Heart left ventricle (tissue), 16 donors: Measurements from ENCODE around the gene SMIM12. TPM values are rescaled to one million over a fixed set of nuclear protein-coding genes. Genes with fewer than 3 reads are reported as not detected.

Experiments used
- ATAC-seq, 4 donors: fragments of 200-7000 bp; cut with Tn5 transposase; one replicate each; pipeline ENCODE4 v1.9.1; 2020 to 2022; ENCODE audit warnings: moderate library complexity in 4 of 4, mild to moderate bottlenecking in 3 of 4, moderate number of reproducible peaks in 1 of 4
- DNase-seq, 5 donors: peaks; one replicate each; pipeline ENCODE4 v3.0.0-alpha.2; 2020
- H3K27ac ChIP-seq, 12 donors: fragments of 200-600 bp; sonication (generic) in 4 of 12; one replicate each; pipeline versions ENCODE4 v1.5.0 to v1.8.0; 2016 to 2022; ENCODE audit warnings: mild to moderate bottlenecking in 2 of 12
- H3K27me3 ChIP-seq, 9 donors: fragments of 200-600 bp; sonication (generic) in 2 of 9; one replicate each; pipeline versions ENCODE4 v1.5.1 to v1.8.0; 2016 to 2022; ENCODE audit warnings: mild to moderate bottlenecking in 3 of 9
- H3K36me3 ChIP-seq, 9 donors: fragments of 200-600 bp; sonication (generic) in 2 of 9; one replicate each; pipeline versions ENCODE4 v1.5.0 to v1.8.0; 2018 to 2022; ENCODE audit warnings: mild to moderate bottlenecking in 2 of 9
- H3K4me1 ChIP-seq, 12 donors: fragments of 200-600 bp; sonication (generic) in 4 of 12; one replicate each; pipeline versions ENCODE4 v1.5.0 to v1.8.0; 2016 to 2022; ENCODE audit warnings: mild to moderate bottlenecking in 3 of 12
- H3K4me3 ChIP-seq, 12 donors: fragments of 200-600 bp; sonication (generic) in 4 of 12; one replicate each; pipeline versions ENCODE4 v1.5.0 to v1.8.0; 2017 to 2022; ENCODE audit warnings: mild to moderate bottlenecking in 9 of 12, moderate library complexity in 4 of 12
- H3K9me3 ChIP-seq, 12 donors: fragments of 200-600 bp; sonication (generic) in 4 of 12; one replicate each; pipeline versions ENCODE4 v1.5.0 to v1.8.0; 2016 to 2022; ENCODE audit warnings: mild to moderate bottlenecking in 1 of 12
- POLR2A ChIP-seq, 2 donors: fragments of 450-650 bp; IDR thresholded peaks; one replicate each; pipeline ENCODE4 v1.6.1; 2017; ENCODE audit warnings: antibody characterized with exemption in 2 of 2, mild to moderate bottlenecking in 2 of 2, moderate library complexity in 2 of 2
- WGBS, 4 donors: extraction: QIAGEN DNeasy Blood & Tissue Kit in 2 of 4; methylation state at CpG; one replicate each; pipeline versions ENCODE4 v1.1.5 to v1.1.7; 2013 to 2018; 5-methylcytosine and 5-hydroxymethylcytosine counted together
- intact Hi-C, 10 donors: fragments of 100-400 bp; cut with DNase I; formaldehyde crosslinking; loops; one replicate each; pipeline versions ENCODE4 v1.11.1 to v1.14.2; 2022
- long read RNA-seq, 3 donors: library from polyadenylated mRNA; unstranded; transcript quantifications; one replicate each; pipeline ENCODE4 v2.0.0, GENCODE V29; 2020 to 2021
- polyA plus RNA-seq, 2 donors: library from polyadenylated mRNA; stranded (reverse); fragments of 200-250 nt; gene quantifications; one replicate each; pipeline ENCODE4 v1.2.3, GENCODE V29; 2013
- total RNA-seq, 9 donors: library from RNA; depleted of rRNA in 2 of 9; stranded (reverse); fragments of >200 nt in 2 of 9; fragmentation: NEBNext Ultra II Directional in 3 of 9; extraction: Animal tissue kit (Norgen Biotek cat#: 25700) in 3 of 9; gene quantifications; one replicate each; pipeline versions ENCODE4 v1.1.0 to v1.2.4, GENCODE V29; 2016 to 2023
- TF ChIP-seq, protein P1 (sequence below), 12 donors: fragments of 200-600 bp; sonication (generic) in 4 of 12; IDR thresholded peaks; one replicate each; pipeline versions ENCODE4 v1.5.0 to v1.8.0; 2018 to 2022; ENCODE audit warnings: antibody characterized with exemption in 12 of 12, mild to moderate bottlenecking in 5 of 12
- donor health status: ischemic (EF 13 %, LVEDD 7.1; RV severe dilation, severe dysfunction).
- donor health status: healthy with polysubstance abuse.
- donor health status: DM: no; HTN: yes; CAD: no.
- donor health status: DM: no; HTN: no; CAD: no.
- donor health status: ischemic (EF 25% LVEDD 6.9; RV normal size, moderate dysfunction).
- donor health status: ischemic (EF 25% LVEDD 5.7; RV mildly dilated, moderate dysfunction).
- donor health status: healthy.
- donor health status: DM: yes; HTN: yes; CAD: no.
- donor health status: ischemic (EF 35%, LVEDD 5.7; RV mildly dilated, moderate dysfunction).
- donor health status: nonischemic (EF 11% LVEDD 7.7; RV severe dilation, severe dysfunction).
- donor health status: DM: yes; HTN: yes; CAD: no.
- donor health status: PGD.
- donor health status: ischemic (EF 29% LVEDD 5.4; RV normal size, mild dysfunction).
- donor health status: nonischemic (EF 23%, LVEDD 6.1; RV moderate dilation, normal function).

SMIM12 gene, protein sequence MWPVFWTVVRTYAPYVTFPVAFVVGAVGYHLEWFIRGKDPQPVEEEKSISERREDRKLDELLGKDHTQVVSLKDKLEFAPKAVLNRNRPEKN
- total RNA-seq: 10 to 100 TPM; 33.5 to 52.4 (median 37.8) TPM
- polyA plus RNA-seq: 10 to 100 TPM; 16.1 to 98.5 TPM
- long read RNA-seq, donor 1, transcript SMIM12-206 (2 exons, 3,454 nt): major isoform, 44 of 50 reads
- long read RNA-seq, donor 1, partial matches to known transcripts: 0 of 50 reads
- long read RNA-seq, donor 1, other reads (novel, unspliced or antisense): 5 of 50 reads
- long read RNA-seq, donor 2, transcript SMIM12-202 (2 exons, 897 nt): minor isoform, 20 of 159 reads
- long read RNA-seq, donor 2, transcript SMIM12-206 (2 exons, 3,454 nt): major isoform, 130 of 159 reads
- long read RNA-seq, donor 2, partial matches to known transcripts: 0 of 159 reads
- long read RNA-seq, donor 2, other reads (novel, unspliced or antisense): 9 of 159 reads
- long read RNA-seq, donor 3, transcript SMIM12-206 (2 exons, 3,454 nt): major isoform, 49 of 53 reads
- long read RNA-seq, donor 3, partial matches to known transcripts: 0 of 53 reads
- long read RNA-seq, donor 3, other reads (novel, unspliced or antisense): 4 of 53 reads

DNA sequence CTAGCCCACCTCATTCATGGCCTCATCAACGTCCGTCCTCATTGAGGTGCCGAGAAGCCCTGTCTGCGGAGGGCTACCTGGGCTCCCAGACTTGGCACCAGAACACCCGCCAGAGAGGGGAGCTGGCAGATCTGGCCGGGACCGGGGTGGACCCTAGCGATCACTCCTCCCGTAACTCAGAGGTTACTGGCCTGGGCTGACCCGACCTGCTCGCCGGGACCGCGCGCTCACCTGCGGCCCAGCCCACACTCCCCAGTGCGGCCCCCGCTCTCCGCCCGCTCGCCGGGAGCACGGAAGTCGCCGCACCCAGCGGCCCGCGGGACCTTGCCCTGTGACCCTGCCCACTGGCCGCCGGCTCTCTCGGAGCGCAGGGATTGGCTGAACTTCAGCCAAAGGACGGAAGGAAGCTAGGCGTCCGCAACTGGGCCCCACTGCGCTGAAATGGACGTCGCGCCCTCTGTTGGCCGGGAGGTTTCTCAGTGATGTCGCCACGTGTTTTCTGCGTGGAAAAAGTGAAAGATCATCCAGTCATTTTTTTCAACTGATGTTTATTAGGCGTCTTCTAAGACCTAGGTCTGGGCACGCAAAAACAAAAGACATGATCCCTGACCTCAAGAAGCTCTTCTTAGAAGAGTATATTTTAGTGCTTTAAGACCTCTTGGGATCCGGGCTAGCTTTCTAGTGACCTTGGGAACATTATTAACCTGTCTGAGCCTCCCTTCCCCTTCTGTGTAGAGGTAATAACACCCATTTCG, at the start of gene SMIM12:
SMIM12 (minus strand) TSS at position 304 of the 755 bp plus-strand sequence. CDS start 3,772 bp downstream, outside the sequence.
- H3K4me3 ChIP-seq: peak within 1 kb of the TSS; percentile 77 to 98 (median 93)
- 1 to 2% (median 2%) methylated on average over 20 to 47 of the region's 47 CpGs for WGBS, 4 donors
- intact Hi-C loops: loop anchor here in 2 of 10 donors (10.0 kb wide), 1 partner anchor 125 kb away; the partner anchor contains the start of gene TMEM35B (in 2 of the 2)
- DNase-seq: peak; percentile 95 to 97 (median 96)
- peak within 1 kb of the TSS; percentile 84 to 97 (median 90) for H3K27ac ChIP-seq
- peak; percentile 91 to 99 (median 98) for ATAC-seq
- TF ChIP-seq, protein P1, sequence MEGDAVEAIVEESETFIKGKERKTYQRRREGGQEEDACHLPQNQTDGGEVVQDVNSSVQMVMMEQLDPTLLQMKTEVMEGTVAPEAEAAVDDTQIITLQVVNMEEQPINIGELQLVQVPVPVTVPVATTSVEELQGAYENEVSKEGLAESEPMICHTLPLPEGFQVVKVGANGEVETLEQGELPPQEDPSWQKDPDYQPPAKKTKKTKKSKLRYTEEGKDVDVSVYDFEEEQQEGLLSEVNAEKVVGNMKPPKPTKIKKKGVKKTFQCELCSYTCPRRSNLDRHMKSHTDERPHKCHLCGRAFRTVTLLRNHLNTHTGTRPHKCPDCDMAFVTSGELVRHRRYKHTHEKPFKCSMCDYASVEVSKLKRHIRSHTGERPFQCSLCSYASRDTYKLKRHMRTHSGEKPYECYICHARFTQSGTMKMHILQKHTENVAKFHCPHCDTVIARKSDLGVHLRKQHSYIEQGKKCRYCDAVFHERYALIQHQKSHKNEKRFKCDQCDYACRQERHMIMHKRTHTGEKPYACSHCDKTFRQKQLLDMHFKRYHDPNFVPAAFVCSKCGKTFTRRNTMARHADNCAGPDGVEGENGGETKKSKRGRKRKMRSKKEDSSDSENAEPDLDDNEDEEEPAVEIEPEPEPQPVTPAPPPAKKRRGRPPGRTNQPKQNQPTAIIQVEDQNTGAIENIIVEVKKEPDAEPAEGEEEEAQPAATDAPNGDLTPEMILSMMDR (IDR thresholded peaks at IDR 0.05): peak; percentile 77 to 95 (median 88)
- peak in 1 of 2 donors; percentile 91 for TF ChIP-seq POLR2A (IDR thresholded peaks at IDR 0.05)
- peaks cover 4 to 33% (median 20%) of the 10 kb centered on the region in 12 donors for H3K4me1 ChIP-seq
- H3K27me3 ChIP-seq: no peaks in the 10 kb centered on the region
- no peaks in the 10 kb centered on the region for H3K9me3 ChIP-seq
- H3K36me3 ChIP-seq: peaks cover 0 to 18% (median 15%) of the 10 kb centered on the region in 9 donors

DNA sequence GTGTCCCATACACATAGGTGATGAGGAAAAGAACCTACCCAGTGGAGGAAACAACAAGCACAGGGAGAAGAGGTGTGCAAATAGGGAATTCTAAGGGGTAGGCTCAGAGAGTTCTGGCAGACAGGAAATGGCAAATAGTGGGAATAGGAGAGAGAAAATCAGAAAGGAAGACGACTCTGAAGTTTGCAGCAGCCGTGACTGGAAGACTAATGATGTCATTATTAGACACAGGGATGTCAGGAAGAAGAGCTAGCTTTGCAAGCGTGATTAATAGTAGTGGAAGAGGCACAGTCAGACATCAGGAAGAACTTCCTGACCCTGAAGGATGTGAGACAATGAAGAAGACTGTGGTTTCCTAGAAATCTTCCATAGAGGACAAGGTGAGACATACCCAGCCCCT, 48.8 kb upstream of the SMIM12 start:
- intact Hi-C loops: no loop called here
- 46 to 52% (median 49%) methylated on average over 3 of the region's 3 CpGs for WGBS, 4 donors
- DNase-seq (no peak), ATAC-seq (no peak)
- peaks cover 0 to 4% (median 0%) of the 10 kb centered on the region in 9 donors for H3K27me3 ChIP-seq
- no peak overlapping the region for H3K27ac ChIP-seq
- no peaks in the 10 kb centered on the region for H3K4me1 ChIP-seq
- H3K4me3 ChIP-seq: no peak overlapping the region
- H3K36me3 ChIP-seq: no peaks in the 10 kb centered on the region
- TF ChIP-seq, protein P1 (IDR thresholded peaks at IDR 0.05): no peak
- no peak for TF ChIP-seq POLR2A (IDR thresholded peaks at IDR 0.05)
- no peaks in the 10 kb centered on the region for H3K9me3 ChIP-seq

DNA sequence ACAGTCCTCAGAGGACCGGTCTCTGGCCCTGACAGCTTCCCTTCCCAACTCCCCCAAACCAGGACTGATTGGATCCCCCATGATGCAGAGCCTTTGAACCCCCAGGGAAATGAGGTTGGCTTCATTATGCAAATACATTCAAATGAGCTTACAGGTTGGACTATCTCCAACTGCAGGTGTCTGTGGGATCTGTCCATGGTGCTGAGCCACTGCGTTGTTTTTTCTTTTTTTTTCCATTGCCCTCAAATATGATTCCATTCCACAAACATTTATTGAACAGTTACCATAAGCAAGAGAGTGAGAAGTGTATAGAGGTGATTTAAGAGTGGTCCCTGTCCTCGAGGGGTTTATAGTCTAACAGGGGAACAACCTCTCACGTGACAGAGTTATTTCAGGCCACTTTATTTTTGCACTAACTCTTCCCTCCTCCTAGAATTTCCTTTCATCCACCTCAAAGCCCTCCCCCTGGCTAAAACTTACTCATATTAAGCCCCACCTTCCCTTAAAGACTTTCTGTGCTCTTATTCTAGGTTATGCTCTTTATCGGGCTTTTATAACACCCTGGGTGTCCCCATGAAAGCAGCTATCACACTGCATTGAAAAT, 48.0 kb upstream of the SMIM12 start:
- H3K4me3 ChIP-seq: no peak overlapping the region
- H3K36me3 ChIP-seq: no peaks in the 10 kb centered on the region
- 55 to 63% (median 58%) methylated on average over 5 of the region's 5 CpGs for WGBS, 4 donors
- no peak overlapping the region for H3K27ac ChIP-seq
- intact Hi-C loops: no loop called here
- TF ChIP-seq POLR2A (IDR thresholded peaks at IDR 0.05): no peak
- TF ChIP-seq, protein P1 (IDR thresholded peaks at IDR 0.05): no peak
- no peaks in the 10 kb centered on the region for H3K4me1 ChIP-seq
- H3K27me3 ChIP-seq: peaks cover 0 to 4% (median 0%) of the 10 kb centered on the region in 9 donors
- no peaks in the 10 kb centered on the region for H3K9me3 ChIP-seq
- no peak for ATAC-seq
- DNase-seq: no peak
